Suppressor macrophage treated with lipopolysaccharide for 1 hour (primary cell): Measurements from ENCODE around the gene ENTPD7.
A peak's percentile ranks its signal among the peaks of the same experiment; 100 is the strongest.
"Not testable (repeated sequence)": the region's sequence is repeated elsewhere in the genome, so short reads cannot be mapped to it uniquely, and the experiment has no call there.

Experiments
- DNase-seq, 3 donors: peaks; one replicate each; pipeline ENCODE4 v3.0.0-alpha.2; 2020 to 2022

Gene ENTPD7, protein sequence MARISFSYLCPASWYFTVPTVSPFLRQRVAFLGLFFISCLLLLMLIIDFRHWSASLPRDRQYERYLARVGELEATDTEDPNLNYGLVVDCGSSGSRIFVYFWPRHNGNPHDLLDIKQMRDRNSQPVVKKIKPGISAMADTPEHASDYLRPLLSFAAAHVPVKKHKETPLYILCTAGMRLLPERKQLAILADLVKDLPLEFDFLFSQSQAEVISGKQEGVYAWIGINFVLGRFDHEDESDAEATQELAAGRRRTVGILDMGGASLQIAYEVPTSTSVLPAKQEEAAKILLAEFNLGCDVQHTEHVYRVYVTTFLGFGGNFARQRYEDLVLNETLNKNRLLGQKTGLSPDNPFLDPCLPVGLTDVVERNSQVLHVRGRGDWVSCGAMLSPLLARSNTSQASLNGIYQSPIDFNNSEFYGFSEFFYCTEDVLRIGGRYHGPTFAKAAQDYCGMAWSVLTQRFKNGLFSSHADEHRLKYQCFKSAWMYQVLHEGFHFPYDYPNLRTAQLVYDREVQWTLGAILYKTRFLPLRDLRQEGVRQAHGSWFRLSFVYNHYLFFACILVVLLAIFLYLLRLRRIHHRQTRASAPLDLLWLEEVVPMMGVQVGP

DNA sequence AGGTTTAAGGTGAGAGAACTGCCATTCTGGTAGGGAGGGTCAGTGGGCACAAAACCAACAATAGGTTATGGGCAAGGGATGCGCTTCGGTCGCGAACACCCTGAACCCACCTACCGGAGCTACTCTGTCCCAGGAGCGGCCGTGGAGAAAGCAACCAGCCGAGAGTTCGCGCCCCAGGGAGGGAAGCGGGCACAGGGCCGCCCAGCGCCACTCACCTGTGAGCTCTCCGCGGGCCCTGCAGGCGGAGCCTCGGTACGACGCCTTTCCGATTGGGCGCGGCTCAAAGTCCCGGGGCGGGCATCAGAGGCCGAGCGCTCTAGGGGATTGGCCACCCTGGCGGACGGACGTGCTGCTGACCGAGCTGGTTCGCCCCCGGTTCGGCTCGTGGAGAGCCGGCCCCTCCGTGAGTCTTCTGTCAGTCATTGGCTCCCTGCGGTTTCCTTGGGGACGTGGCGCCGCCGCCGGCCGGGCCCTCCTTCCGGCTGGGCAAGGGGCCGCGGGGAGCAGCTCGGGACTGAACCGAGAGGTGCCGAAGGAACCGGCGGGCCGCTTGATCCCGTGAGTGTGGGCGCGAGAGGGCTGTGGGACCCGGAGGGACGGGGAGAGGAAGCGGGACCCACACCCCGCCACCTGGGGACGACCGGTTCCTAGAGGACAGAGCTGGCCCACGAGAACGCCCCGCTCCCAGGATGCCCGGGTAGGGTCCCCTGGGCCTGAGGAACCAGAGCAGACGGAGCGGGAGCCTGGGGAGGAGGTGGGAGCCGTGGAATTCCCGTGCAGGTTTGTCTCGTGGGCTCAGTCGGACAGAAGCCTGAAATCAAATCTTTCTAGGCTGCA is at the start of gene ENTPD7:
TSS of gene ENTPD7 (plus strand) at position 479 of the 837 bp plus-strand sequence. CDS start 448 bp downstream, outside the sequence.
- DNase-seq = peak; percentile 97 to 98 (median 98)

DNA sequence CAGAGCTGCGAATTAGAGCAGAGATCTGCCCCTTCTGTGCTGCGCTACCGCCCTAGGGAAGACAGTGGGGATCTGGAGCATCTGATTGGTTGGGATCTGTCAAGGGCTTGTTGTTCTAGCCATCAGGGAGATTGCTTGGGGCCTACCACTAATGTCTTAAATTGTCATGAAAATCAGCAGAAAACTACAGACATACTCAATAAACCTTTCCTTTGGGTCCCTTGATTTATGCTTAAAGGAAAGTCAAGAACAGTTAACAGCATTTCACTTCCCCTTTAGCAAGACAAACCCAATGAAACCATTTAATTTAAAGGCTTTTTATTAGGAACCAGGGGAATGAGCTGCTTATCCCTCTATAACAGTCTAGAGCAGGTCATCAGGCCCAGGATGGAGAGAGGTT is 49.1 kb upstream of the ENTPD7 start:
- no peak for DNase-seq

DNA sequence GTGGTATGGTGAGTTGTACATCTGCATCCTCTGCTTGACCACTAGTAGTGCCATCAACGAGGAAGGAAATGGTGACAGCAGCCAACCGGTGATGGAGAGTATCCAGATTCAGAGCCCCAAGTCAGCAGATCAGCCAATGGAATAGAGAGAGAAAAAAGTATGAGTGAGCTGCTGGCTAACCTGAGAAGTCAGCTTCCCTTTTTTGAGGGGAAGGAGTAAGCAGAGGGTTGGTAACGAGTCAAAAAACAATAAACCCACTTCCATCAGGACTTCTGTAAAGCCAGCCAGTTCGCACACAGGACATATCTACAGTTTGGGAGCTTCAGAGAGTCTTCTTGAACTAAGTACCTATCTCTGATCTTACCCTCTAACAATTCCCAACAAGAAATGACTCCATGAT is 48.0 kb upstream of the ENTPD7 start:
- DNase-seq = no peak

DNA sequence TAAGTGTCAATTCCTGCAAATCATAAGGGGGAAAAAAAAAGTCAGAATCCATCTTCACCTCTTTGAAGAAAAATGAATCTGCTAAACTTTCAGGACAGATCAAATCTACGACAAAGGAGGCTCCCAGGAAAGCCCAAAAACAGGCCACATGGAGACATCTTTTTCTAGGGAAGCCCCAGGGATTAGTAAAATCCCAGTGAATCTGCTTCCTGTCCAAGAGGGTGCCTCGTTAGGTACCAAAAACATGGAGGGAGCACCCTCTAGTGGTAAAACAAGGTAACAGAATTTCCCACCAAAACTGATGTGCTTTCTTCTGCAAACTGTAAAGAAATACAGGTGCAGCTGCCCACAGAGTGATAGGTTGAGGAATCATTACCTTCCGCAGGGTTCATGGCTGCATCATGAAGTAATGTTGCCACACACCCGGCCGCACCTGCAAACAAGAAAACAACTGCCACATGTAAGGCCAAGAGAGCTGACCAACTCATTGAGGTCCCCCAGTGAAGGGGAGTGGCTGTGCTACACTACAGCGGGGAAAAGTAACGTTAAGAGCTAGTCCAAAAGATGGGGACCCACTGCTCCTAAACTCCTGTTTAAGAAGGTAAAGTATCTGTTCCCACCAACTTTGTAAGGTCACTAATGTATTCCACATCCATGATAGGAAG is 47.0 kb upstream of the ENTPD7 start:
- DNase-seq = peak; percentile 69 to 78 (median 69)

DNA sequence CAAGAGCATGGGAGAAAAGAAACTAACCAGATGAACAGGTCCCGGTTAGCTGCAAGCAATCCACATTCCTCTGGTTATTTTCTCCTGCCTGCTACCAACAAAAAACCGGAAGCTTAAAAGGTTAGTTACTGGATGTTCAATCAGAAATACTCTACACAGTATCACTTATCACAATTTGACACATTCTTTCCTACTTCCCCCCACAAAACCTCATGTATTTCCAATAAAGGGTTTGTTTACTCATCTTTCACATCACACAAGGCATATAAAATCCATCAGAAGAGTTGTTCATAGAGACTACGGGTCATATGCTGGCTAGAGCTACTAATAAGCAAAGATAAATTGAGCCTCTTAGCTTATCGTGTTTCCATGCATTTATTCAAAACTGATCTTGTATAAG is 43.9 kb upstream of the ENTPD7 start:
- DNase-seq = no peak

DNA sequence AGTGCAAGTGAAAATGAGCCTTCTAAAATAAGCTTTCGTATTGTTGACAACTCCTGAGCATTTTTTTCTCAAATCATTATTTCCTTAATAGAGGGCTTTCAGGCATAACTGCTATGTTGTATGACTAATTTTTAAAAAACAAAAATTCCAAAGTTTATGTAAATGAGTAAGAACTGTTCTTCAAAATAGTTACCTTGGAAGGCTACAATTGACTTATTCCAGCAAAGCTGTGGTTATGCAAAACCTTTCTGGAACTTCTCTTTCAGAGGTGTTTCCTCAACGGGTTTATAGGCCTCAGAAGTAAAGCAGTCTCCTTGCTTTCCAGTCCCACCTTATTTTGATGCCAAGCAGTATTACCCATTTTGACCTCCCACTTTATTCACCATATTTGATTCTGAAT is 41.6 kb upstream of the ENTPD7 start:
- peak in 2 of 3 donors; percentile 24 to 54 for DNase-seq

DNA sequence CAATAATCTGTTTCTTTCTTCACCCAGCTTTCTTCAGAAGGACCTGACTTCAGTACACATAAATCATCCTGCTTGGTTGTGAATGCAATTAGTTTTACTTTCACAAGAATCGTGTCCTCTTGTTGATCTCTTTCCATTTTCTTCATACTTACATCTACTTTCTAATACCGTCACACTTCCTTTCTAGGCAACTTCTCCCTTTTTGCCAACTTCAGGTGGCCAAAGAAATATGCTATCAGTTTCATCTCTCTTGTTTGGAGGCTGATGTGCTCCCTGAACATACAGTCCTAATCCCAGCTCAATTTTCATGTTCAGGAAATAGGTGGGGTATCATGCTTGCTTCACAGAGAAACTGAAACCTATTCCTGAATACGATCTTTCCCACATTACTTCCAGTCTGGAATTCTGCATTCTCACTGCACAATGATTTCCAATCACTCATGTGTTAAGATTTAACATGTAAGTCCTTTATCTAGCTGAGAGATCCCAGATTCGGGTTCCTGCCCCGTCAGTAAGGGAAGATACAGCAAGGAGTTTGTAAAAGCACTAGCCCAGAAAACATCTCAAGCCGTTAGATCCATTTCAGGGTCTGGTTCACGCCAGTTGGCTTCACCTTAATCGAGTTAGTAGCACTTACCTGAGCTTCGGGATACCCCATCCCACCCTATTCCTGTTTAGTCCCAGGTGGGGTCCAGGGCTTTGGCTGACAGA is 40.1 kb upstream of the ENTPD7 start:
- peak; percentile 38 to 78 (median 49) for DNase-seq

DNA sequence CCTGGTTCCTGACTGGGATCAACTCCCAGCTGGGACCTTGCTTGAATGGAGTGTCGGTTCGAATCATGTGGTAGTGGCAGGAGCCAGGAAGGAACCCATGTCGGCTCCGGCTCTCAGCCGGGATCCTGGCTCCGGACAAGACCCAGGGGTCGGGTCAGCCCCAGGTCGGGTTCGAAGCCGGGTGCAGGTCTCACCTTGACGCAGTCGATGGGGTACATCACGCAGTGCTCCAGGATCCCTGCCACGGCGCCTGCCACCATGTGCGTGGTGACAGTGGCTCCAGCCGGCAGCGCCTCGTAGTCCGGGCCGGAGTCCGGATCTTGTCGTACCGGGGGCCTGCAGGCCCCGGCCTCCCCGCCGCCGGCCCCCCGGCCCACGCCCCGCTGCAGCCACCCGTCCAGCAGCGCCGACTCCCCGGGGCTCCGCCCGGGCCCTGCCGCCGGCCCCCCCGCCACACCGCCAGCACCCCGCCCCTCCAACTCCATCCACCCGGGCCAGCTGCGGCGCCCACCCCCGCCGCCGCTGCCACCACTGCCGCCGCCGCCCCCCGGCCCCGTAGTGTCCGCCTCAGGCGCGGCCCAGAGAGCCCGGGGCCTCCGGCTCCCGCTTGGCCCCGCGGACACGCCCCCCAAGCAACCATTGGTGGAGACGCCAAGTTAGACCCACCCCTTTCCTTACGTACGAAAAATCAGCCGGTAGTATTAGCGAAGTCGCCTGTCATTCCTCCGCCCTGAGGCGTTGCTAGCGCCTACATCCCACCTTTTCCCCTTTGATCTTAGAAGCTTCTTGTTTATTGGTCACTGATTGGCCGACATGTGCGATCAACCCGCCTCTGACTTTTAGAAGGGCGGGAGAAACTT is 39.2 kb upstream of the ENTPD7 start, which contains the start of gene SLC25A28:
TSS of gene SLC25A28 (minus strand) at position 589 of the 860 bp plus-strand sequence. CDS start at position 485, 104 bp downstream.
- DNase-seq = peak; percentile 98 to 100 (median 99)

DNA sequence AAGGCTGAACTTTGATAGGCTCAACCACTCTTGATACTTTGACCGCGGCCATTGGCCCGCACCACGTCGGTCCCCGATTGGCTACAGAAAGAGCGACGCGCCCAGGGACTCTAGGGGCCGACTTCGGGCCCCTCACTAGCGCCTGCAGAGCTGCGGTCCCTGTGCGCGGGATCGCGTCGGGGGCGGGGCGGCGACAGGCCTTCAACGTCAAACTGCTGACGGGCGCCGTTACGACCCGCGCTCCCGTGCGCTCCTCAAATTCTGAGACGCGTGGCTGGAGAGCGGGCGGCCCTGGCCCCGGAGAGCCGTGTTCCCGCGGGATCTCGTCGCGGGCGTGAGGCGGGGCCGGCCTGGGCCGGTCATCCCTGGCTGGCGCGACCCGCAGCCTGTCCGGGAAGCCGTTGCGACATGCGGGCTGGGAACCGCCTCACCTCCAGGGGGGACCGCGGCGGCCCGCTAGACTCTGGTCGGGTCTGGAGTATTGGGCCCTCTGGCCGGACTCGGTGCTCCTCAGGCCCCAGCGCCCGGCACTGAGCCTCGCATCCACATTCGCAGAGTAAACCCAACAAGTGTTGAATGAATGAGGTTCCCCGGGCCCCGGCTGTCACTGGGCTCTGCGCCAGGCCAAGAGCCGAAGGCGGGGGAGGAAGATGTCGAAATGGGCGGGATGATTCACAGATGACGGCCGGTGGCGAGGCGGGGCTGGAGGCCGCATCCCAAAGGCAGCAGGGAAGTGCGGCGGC is 38.4 kb upstream of the ENTPD7 start:
- DNase-seq = peak; percentile 98

DNA sequence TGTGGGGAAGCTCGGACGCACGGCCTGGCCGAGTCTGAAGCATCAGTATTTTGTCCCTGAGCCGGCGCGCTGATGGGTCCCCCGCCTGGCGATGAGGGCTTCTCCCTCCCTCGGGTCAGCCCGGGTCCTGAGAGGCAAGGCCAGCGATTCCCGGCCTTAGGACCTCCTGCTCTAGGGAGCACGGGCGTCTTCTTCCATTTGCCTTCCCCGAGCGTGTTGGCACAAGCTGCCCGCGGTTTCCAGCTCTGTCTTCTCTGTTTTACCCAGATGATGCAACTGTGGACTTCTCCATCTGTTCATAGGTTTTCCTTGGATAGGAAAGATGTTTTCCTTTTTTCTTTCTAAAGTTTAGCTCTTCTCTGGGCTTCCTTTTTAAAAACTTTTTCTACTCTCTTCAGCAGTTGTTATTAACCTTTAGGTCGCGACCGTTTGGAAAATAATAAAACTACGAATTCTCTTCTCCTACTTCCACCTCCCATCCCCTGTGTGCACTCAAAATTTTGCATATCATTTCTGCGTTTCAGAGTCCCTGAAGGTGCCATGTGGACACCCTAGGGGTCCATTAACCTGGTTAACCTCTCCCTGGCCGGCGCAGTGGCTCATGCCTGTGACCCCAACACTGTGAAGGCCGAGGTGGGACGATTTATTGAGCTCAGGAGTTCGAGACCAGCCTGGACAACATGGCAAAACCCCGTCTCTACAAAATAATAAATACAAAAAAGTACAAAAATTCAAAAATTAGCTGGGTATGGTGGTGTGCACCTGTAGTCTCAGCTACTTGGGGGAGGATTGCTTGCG is 37.7 kb upstream of the ENTPD7 start:
- peak in 2 of 3 donors; percentile 85 to 90 for DNase-seq

DNA sequence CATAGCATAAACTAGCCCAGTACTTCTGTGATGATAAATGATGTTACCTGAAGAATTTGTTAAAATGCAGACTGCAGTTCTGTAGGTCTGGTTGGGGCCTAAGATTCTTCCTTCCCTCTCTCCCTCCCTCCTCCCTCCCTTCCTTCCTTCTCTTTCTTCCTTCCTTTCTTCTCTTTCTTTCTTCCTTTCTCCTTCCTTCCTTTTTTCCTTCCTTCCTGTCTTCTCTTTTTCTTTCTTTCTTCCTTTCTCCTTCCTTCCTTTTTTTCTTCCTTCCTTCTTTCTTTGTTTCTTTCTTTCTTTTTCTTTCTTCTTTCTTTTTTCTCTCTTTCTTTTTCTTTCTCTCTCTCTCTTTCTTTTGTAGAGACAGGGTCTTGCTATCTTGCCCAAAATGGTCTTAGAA is 35.4 kb upstream of the ENTPD7 start:
- DNase-seq = no peak

DNA sequence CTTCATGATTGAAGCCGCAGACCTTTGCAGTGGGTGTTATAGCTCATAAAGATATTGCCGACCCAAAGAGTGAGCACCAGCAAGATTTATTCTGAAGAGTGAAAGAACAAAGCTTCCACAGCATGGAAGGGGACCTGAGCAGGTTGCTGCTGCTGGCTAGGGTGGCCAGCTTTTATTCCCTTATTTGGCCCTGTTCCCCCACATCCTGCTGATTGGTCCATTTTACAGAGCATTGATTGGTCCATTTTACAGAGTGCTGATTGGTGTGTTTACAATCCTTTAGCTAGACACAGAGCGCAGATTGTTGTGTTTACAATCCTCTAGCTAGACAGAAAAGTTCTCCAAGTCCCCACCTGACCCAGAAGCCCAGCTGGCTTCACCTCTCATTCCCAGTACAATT is 34.2 kb upstream of the ENTPD7 start:
- not testable (repeated sequence) for DNase-seq

DNA sequence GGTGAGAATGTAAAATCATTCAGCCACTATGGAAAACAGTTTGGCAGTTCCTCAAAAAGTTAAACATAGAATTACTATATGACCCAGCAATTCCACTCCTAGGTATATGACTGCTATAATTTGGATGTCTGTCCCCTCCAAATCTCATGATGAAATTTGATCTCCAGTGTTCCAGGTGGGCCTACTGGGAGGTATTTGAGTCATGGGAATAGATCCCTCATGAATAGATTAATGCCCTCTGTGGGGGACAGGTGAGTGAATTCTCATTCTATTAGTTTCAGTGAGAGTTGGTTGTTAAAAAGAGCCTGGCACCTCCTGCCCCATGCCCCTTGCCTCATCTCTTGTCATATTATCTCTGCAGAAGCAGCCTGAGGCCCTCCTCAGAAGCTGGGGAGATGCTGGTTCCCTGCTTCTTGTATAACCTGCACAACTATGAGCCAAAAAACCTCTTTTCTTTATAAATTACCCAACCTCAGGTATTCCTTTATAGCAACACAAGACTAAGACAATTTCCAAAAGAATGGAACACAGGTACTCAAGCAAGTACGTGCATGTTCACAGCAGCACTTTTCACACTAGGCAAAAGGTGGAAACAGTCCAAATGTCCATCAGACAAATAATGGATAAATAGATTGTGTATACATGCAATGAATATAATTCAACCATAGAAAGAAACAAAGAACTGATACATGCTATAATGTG is 30.2 kb upstream of the ENTPD7 start:
- no peak for DNase-seq

DNA sequence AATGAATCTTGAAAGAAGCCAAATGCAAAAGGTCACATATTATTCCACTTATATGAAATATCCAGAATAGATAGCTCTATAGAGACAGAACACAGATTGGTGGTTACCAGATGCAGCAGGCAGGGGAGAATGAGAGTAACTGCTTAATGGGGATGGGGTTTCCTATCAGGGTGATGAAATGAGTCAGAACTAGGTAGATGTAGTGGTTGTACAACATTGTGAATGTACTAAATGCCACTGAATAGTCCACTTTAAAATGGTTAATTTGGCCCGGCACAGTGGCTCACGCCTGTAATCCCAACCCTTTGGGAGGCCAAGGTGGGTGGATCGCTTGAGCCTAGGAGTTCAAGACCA is 29.7 kb upstream of the ENTPD7 start:
- DNase-seq = no peak

DNA sequence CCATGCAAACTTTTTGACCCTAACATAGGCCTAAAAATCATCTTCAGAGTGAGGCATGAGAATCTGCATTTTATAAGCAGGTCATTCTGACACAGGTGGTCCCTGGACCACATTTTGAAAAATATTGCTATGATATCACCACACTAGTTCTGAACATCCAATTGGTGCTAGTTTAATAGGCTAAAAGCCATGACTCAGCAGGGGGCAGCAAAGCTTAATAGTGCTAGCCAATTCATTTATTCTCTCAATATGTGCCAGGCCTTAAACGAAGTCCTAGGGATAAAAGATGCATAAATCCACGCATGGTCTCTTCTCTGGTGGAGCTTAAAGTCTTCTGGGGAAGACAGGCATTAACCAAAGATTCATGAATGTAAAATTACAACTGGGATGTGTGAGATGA is 28.9 kb upstream of the ENTPD7 start:
- DNase-seq = peak; percentile 60 to 72 (median 60)

DNA sequence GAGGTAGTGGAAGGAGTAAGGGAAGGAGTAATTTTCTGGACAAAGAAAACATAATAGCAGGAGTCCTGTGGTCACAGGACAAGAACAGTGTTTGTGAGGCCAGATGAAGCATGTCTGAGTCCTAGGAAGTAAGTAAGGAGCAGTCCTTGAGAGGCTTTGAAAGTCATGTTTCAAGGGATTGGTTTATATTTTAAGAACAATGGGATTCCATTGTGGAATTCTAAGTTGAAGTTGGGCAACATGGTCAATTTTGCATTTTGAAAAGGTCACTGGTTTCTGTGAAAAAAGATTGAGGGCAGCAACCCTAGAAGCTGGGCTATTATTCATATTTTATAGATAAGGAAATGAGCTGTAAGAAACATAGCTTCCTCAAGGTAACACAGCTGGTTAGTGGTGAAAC is 28.3 kb upstream of the ENTPD7 start:
- DNase-seq = no peak

DNA sequence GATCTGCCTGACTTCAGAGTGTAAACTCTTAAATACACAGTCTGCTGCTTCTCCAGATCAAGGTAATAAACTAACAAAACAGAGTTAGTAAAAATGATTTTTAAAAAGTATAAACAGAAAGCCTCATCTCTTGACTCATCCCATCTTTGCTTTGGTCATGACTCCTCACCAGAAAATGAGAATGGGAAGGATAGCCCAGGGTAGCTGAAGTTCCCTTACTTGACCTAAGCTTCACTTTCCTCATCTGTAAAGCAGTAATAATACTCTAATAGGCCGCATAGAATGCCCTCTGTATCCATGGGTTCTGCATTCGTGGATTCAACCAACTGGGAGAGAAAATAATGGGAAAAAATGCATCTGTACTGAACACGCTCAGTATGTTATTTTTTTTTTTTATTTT is 27.8 kb upstream of the ENTPD7 start:
- no peak for DNase-seq

DNA sequence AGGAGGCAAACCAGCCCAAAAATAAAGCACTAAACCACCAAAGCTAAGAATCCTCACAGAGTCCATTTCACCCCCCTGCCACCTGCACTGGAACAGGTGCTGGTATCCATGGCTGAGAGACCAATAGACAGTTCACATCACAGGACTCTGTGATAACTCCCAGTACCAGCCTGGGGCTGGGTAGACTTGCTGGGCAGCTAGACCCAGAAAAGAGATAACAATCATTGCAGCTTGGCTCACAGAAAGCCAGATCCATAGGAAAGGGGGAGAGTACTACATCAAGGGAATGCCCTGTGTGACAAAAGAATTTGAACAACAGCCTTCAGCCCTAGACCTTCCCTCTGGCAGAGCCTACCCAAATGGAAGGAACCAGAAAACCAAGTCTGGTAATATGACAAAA is 25.5 kb upstream of the ENTPD7 start:
- no peak for DNase-seq

DNA sequence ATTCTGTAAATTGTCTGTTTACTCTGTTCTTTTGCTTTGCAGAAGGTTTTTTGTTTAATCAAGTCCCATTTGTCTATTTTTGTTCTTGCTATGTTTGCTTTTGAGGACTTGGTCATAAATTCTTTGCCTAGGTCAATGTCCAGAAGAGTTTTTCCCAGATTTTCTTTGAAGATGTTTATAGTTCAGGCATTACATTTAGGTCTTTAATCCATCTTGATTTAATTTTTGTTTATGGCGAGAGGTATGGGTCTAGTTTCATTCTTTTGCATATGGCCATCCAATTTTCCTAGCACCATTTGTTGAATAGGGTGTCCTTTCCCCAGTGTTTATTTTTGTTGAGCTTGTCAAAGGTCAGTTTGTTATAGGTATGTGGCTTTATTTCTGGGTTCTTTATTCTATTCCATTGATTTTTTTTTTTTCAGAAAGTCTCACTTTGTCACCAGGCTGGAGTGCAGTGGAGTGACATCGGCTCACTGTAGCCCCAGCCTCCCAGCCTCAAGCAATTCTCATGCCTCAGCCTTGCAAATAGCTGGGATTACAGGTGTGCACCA is 11.6 kb upstream of the ENTPD7 start:
- no peak for DNase-seq
